ENCODE measurements around the gene FCER1G.

GRCh38 chr1:161195171-161195570 lies 19.9 kb upstream of the FCER1G start:
- TF ChIP-seq CTCF (IDR thresholded peaks at IDR 0.05): no peak
- TF ChIP-seq POLR2AphosphoS5 (IDR thresholded peaks at IDR 0.05): no peak
